ENCODE results near the gene DIPK1C.

Gene DIPK1C

GRCh38 chr18:74450626-74451025, 6.5 kb downstream of the DIPK1C start:
- no peak for DNase-seq (ENCODE audit: low read depth, low spot score)
- in situ Hi-C loops (cut with HindIII; ENCODE audit: low sequenced_read_pairs): no loop called here
- no peak for TF ChIP-seq CTCF (IDR thresholded peaks at IDR 0.05; ENCODE audit: low read depth, low read length)
- no peak overlapping the region for H3K4me3 ChIP-seq (ENCODE audit: low read depth, low read length)

GRCh38 chr18:74447404-74448152, 9.5 kb downstream of the DIPK1C start:
- H3K4me3 ChIP-seq (ENCODE audit: low read depth, low read length): no peak overlapping the region
- in situ Hi-C loops (cut with HindIII; ENCODE audit: low sequenced_read_pairs): no loop called here
- no peak for DNase-seq (ENCODE audit: low read depth, low spot score)
- TF ChIP-seq CTCF (IDR thresholded peaks at IDR 0.05; ENCODE audit: low read depth, low read length): no peak

GRCh38 chr18:74446631-74447403, 10.3 kb downstream of the DIPK1C start:
- in situ Hi-C loops (cut with HindIII; ENCODE audit: low sequenced_read_pairs): no loop called here
- TF ChIP-seq CTCF (IDR thresholded peaks at IDR 0.05; ENCODE audit: low read depth, low read length): no peak
- DNase-seq (ENCODE audit: low read depth, low spot score): no peak
- H3K4me3 ChIP-seq (ENCODE audit: low read depth, low read length): no peak overlapping the region

- DNase-seq (ENCODE audit: low read depth, low spot score): no peak
- no peak overlapping the region for H3K4me3 ChIP-seq (ENCODE audit: low read depth, low read length)
- TF ChIP-seq CTCF (IDR thresholded peaks at IDR 0.05; ENCODE audit: low read depth, low read length): no peak
- in situ Hi-C loops (cut with HindIII; ENCODE audit: low sequenced_read_pairs): no loop called here
Measured at GRCh38 chr18:74446178-74446577, 10.9 kb downstream of the DIPK1C start.

- H3K4me3 ChIP-seq (ENCODE audit: low read depth, low read length): no peak overlapping the region
- in situ Hi-C loops (cut with HindIII; ENCODE audit: low sequenced_read_pairs): no loop called here
- no peak for TF ChIP-seq CTCF (IDR thresholded peaks at IDR 0.05; ENCODE audit: low read depth, low read length)
- DNase-seq (ENCODE audit: low read depth, low spot score): no peak
Measured at GRCh38 chr18:74445585-74445984, 11.5 kb downstream of the DIPK1C start.

- no peak for TF ChIP-seq CTCF (IDR thresholded peaks at IDR 0.05; ENCODE audit: low read depth, low read length)
- in situ Hi-C loops (cut with HindIII; ENCODE audit: low sequenced_read_pairs): no loop called here
- no peak for DNase-seq (ENCODE audit: low read depth, low spot score)
- no peak overlapping the region for H3K4me3 ChIP-seq (ENCODE audit: low read depth, low read length)
Measured at GRCh38 chr18:74444104-74444503, 13.0 kb downstream of the DIPK1C start.

All from astrocyte of the spinal cord (primary cell).